ENCODE data around the gene DNAJB13. TPM values are rescaled to one million over a fixed set of nuclear protein-coding genes. Genes with fewer than 3 reads are reported as not detected.

The DNAJB13 gene
- polyA plus RNA-seq, 1 of the 3 experiments (the other 2 are of a cell fraction) = 0.51 TPM

DNA sequence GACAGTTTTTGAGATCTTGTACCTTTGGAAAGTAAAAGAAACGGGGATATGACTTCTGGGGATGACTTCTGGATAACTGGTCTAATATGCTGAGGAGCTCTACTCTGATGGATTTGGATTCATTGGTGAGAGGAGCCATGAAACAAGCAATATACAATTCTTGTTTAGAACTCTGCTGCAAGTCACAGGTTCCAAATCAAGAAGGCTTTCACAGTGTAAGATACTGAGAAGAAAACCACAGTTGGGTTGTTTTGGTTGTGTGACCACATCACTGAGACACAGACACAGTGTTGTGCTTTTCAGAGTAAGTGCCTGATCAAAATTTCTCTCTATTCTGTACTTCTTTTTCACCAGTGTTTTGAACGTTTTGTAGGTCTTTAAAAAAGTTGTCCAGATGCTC lies 44.9 kb downstream of the DNAJB13 start:
- Histone ChIP-seq H3K9me3 (no peaks in the 10 kb centered on the region), H3K4me2 (no peak overlapping the region), H3K27ac (ENCODE audit: low read depth in 2 of 2, low read length in 1 of 2) (no peak overlapping the region), H3F3A (replicated peaks; ENCODE audit: insufficient read depth) (peaks cover 4% of the 10 kb centered on the region), H3K79me2 (ENCODE audit: insufficient read depth) (no peaks in the 10 kb centered on the region), H3K4me3 (ENCODE audit: low read depth in 2 of 2, low read length in 1 of 2) (no peak overlapping the region), H2AFZ (ENCODE audit: low read depth) (no peak overlapping the region), H3K36me3 (replicated peaks in 1 of 2; ENCODE audit: control insufficient read depth in 1 of 2, insufficient read depth in 2 of 2, low read length in 1 of 2) (no peaks in the 10 kb centered on the region), H3K4me1 (ENCODE audit: control insufficient read depth in 1 of 2, insufficient read depth in 2 of 2, low read depth in 1 of 2, low read length in 1 of 2) (no peaks in the 10 kb centered on the region), H3K27me3 (ENCODE audit: insufficient read depth) (no peaks in the 10 kb centered on the region), H3K9ac (no peak overlapping the region), H4K20me1 (ENCODE audit: insufficient read depth) (no peaks in the 10 kb centered on the region), H3K9me2 (no peaks in the 10 kb centered on the region)
- TF ChIP-seq, protein P1, sequence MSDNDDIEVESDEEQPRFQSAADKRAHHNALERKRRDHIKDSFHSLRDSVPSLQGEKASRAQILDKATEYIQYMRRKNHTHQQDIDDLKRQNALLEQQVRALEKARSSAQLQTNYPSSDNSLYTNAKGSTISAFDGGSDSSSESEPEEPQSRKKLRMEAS (IDR thresholded peaks at IDR 0.05; ENCODE audit: low read depth) = no peak
- TF ChIP-seq MEF2A (IDR thresholded peaks at IDR 0.05; ENCODE audit: borderline replicate concordance, low read depth) = no peak
- POLR2A ChIA-PET = interaction anchor here (0.6 kb wide), 1 partner anchor 11 kb away, joined by 3 read pairs; no protein-coding TSS in a partner anchor
- CTCF ChIA-PET = no interaction called here
- no peak for DNase-seq
- 47% methylated on average over 2 of the region's 2 CpGs for WGBS (ENCODE audit: low lambda C conversion rate)

DNA sequence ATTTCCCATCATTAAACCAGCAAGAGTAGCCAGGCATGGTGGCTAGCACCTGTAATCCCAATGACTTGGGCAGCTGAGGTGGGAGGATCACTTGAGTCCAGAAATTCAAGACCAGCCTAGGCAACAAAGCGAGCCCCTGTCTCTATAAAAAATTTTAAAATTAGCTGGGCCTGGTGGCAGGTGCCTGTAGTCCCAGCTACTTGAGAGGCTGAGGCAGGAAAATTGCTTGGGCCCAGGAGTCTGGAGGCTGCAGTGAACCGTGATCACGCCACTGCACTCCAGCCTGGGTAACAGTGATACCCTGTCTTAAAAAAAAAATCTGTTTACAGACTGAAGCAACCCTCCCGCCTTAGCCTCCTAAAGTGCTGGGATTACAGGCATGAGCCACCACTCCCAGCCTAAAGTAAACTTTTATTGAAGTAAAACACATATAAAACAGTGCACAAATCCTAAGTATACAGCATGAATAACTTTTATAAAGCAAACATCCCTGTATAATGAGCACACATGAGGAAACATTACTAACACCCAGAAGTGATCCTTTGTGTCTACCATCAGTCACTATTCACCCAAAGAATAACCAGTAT lies 45.4 kb downstream of the DNAJB13 start:
- ChIA-PET CTCF (no interaction called here), POLR2A (interaction anchor here (0.6 kb wide), 2 partner anchors 11 to 17 kb away, joined by 3 read pairs; no protein-coding TSS in a partner anchor)
- DNase-seq = no peak
- Histone ChIP-seq H3K9me2 (no peaks in the 10 kb centered on the region), H3K4me2 (no peak overlapping the region), H3K4me3 (ENCODE audit: low read depth in 2 of 2, low read length in 1 of 2) (no peak overlapping the region), H2AFZ (ENCODE audit: low read depth) (no peak overlapping the region), H3K27me3 (ENCODE audit: insufficient read depth) (no peaks in the 10 kb centered on the region), H3K4me1 (ENCODE audit: control insufficient read depth in 1 of 2, insufficient read depth in 2 of 2, low read depth in 1 of 2, low read length in 1 of 2) (no peaks in the 10 kb centered on the region), H3K27ac (ENCODE audit: low read depth in 2 of 2, low read length in 1 of 2) (no peak overlapping the region), H3K79me2 (ENCODE audit: insufficient read depth) (no peaks in the 10 kb centered on the region), H3F3A (replicated peaks; ENCODE audit: insufficient read depth) (peaks cover 4% of the 10 kb centered on the region), H3K9me3 (no peaks in the 10 kb centered on the region), H4K20me1 (ENCODE audit: insufficient read depth) (no peaks in the 10 kb centered on the region), H3K36me3 (replicated peaks in 1 of 2; ENCODE audit: control insufficient read depth in 1 of 2, insufficient read depth in 2 of 2, low read length in 1 of 2) (peaks cover 0 to 2% of the 10 kb centered on the region in 2 experiments), H3K9ac (no peak overlapping the region)
- TF ChIP-seq MEF2A (IDR thresholded peaks at IDR 0.05; ENCODE audit: borderline replicate concordance, low read depth) (no peak), EP300 (IDR thresholded peaks at IDR 0.05; ENCODE audit: borderline replicate concordance in 1 of 2, low read depth in 1 of 2, low read length in 1 of 2) (no peak), GATA2 (CRISPR knock-in tag; IDR thresholded peaks at IDR 0.05) (no peak), NFIC (IDR thresholded peaks at IDR 0.05; ENCODE audit: borderline replicate concordance) (no peak), FOXJ3 (CRISPR knock-in tag; IDR thresholded peaks at IDR 0.05) (no peak), FOXM1 (IDR thresholded peaks at IDR 0.05; ENCODE audit: low read depth) (no peak), SIN3A (IDR thresholded peaks at IDR 0.05; ENCODE audit: borderline replicate concordance, low read depth, low read length) (no peak), ELF1 (IDR thresholded peaks at IDR 0.05) (no peak), SMC3 (IDR thresholded peaks at IDR 0.05; ENCODE audit: low read depth, low read length) (no peak)
- TF ChIP-seq, protein P2, sequence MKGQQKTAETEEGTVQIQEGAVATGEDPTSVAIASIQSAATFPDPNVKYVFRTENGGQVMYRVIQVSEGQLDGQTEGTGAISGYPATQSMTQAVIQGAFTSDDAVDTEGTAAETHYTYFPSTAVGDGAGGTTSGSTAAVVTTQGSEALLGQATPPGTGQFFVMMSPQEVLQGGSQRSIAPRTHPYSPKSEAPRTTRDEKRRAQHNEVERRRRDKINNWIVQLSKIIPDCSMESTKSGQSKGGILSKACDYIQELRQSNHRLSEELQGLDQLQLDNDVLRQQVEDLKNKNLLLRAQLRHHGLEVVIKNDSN (IDR thresholded peaks at IDR 0.05; ENCODE audit: borderline replicate concordance, low read depth) = no peak
- TF ChIP-seq, protein P3, sequence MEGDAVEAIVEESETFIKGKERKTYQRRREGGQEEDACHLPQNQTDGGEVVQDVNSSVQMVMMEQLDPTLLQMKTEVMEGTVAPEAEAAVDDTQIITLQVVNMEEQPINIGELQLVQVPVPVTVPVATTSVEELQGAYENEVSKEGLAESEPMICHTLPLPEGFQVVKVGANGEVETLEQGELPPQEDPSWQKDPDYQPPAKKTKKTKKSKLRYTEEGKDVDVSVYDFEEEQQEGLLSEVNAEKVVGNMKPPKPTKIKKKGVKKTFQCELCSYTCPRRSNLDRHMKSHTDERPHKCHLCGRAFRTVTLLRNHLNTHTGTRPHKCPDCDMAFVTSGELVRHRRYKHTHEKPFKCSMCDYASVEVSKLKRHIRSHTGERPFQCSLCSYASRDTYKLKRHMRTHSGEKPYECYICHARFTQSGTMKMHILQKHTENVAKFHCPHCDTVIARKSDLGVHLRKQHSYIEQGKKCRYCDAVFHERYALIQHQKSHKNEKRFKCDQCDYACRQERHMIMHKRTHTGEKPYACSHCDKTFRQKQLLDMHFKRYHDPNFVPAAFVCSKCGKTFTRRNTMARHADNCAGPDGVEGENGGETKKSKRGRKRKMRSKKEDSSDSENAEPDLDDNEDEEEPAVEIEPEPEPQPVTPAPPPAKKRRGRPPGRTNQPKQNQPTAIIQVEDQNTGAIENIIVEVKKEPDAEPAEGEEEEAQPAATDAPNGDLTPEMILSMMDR (IDR thresholded peaks at IDR 0.05) = no peak
- TF ChIP-seq, protein P1 (IDR thresholded peaks at IDR 0.05; ENCODE audit: low read depth) = no peak
- TF ChIP-seq, protein P4, sequence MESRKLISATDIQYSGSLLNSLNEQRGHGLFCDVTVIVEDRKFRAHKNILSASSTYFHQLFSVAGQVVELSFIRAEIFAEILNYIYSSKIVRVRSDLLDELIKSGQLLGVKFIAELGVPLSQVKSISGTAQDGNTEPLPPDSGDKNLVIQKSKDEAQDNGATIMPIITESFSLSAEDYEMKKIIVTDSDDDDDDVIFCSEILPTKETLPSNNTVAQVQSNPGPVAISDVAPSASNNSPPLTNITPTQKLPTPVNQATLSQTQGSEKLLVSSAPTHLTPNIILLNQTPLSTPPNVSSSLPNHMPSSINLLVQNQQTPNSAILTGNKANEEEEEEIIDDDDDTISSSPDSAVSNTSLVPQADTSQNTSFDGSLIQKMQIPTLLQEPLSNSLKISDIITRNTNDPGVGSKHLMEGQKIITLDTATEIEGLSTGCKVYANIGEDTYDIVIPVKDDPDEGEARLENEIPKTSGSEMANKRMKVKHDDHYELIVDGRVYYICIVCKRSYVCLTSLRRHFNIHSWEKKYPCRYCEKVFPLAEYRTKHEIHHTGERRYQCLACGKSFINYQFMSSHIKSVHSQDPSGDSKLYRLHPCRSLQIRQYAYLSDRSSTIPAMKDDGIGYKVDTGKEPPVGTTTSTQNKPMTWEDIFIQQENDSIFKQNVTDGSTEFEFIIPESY (IDR thresholded peaks at IDR 0.05; ENCODE audit: borderline replicate concordance, low read depth) = no peak
- TF ChIP-seq, protein P5, sequence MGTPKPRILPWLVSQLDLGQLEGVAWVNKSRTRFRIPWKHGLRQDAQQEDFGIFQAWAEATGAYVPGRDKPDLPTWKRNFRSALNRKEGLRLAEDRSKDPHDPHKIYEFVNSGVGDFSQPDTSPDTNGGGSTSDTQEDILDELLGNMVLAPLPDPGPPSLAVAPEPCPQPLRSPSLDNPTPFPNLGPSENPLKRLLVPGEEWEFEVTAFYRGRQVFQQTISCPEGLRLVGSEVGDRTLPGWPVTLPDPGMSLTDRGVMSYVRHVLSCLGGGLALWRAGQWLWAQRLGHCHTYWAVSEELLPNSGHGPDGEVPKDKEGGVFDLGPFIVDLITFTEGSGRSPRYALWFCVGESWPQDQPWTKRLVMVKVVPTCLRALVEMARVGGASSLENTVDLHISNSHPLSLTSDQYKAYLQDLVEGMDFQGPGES (IDR thresholded peaks at IDR 0.05; ENCODE audit: low read depth, low read length) = no peak
- WGBS (ENCODE audit: low lambda C conversion rate) = 94% methylated on average over 4 of the region's 4 CpGs
